OCI-LY3 (cell line): Measurements from ENCODE around the gene CHD9.

Source experiments
- EZH2phosphoT487 ChIP-seq: fragments of 200-600 bp; shearing (Covaris generic); IDR thresholded peaks from 2 replicates; pipeline ENCODE4 v1.6.1; 2018; ENCODE audit warnings: antibody characterized with exemption, mixed run types, low read depth
- TF ChIP-seq, protein P1 (sequence below): fragments of 200-600, 300-600 bp; sonication (generic); IDR thresholded peaks from 2 replicates; pipeline ENCODE4 v1.5.1; 2014; ENCODE audit warnings: antibody characterized with exemption, low read length, low read depth

DNA sequence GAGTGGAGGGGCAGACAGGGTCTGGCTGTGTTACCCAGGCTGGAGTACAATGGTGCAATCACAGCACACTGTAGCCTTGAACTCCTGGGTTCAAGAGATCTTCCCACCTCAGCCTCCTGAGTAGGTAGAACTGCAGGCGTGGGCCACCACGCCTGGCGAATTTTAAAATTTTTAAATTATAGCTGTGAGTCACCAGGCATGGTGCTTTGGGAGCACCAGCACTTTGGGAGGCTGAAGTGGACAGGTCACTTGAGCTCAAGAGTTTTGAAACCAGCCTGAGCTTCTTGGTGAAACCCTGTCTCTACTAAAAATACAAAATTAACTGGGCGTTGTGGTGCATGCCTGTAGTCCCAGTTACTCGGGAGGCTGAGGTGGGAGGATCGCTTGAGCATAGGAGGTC is 114.0 kb downstream of the CHD9 start:
- TF ChIP-seq, protein P1, sequence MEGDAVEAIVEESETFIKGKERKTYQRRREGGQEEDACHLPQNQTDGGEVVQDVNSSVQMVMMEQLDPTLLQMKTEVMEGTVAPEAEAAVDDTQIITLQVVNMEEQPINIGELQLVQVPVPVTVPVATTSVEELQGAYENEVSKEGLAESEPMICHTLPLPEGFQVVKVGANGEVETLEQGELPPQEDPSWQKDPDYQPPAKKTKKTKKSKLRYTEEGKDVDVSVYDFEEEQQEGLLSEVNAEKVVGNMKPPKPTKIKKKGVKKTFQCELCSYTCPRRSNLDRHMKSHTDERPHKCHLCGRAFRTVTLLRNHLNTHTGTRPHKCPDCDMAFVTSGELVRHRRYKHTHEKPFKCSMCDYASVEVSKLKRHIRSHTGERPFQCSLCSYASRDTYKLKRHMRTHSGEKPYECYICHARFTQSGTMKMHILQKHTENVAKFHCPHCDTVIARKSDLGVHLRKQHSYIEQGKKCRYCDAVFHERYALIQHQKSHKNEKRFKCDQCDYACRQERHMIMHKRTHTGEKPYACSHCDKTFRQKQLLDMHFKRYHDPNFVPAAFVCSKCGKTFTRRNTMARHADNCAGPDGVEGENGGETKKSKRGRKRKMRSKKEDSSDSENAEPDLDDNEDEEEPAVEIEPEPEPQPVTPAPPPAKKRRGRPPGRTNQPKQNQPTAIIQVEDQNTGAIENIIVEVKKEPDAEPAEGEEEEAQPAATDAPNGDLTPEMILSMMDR: no peak
- no peak for TF ChIP-seq EZH2phosphoT487
